ENCODE data around the gene YARS1. TPM values are rescaled to one million over a fixed set of nuclear protein-coding genes. Genes with fewer than 3 reads are reported as not detected.

Gene YARS1
- total and polyA plus RNA-seq, 2 of the 13 experiments (the other 11 are each of a cell fraction or from before 2014, with no cell fraction given), result 50.1 to 113 TPM

DNA sequence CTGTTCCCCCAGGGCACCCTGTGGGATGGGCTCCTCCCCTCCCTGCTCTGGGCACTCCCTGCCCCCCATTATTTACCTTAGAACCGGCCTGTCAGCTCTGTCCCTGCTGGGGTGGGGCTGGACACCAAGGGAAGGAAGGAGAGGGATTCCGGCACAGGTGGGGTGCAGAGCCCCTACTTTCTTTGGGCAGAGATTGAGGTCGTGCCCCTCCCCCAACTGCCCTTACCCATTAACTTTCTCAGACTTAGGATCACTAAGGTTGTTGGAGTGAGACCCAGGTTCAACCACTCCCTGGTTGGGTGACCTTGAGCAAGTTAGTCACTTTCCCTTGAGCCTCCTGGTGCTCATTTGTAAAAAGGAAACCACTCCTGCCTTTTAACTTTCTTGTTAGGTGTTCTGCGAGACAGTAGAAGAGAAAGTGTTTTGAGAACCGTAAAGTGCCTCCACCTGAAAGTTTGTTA is 57.6 kb downstream of the YARS1 start (continued):
- TF ChIP-seq, protein P1, sequence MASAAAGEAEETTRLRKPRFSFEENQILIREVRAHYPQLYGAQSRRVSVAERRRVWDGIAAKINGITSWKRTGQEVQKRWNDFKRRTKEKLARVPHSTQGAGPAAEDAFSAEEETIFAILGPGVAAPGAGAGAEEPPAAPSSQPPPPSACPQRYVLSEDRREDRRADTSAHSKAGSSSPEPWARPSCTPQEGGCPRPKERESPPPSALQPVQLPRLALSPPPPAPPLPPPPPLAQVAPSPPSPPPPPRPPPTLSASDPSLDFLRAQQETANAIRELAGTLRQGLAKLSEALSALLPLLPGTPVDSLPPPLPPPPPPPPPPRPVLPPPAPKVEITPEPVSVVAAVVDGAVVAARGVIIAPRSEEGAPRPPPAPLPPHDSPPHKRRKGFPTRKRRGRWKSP (CRISPR knock-in tag; IDR thresholded peaks at IDR 0.05), result no peak
- no peak for TF ChIP-seq RAD51 (IDR thresholded peaks at IDR 0.05; ENCODE audit: borderline replicate concordance)
- TF ChIP-seq FLYWCH1 (CRISPR knock-in tag; IDR thresholded peaks at IDR 0.05), result no peak
- no peak for TF ChIP-seq CBX5 (CRISPR knock-in tag; IDR thresholded peaks at IDR 0.05; ENCODE audit: borderline replicate concordance)
- TF ChIP-seq ZNF674 (CRISPR knock-in tag; IDR thresholded peaks at IDR 0.05; ENCODE audit: low read depth), result no peak
- no peak for TF ChIP-seq UBTF (CRISPR knock-in tag; IDR thresholded peaks at IDR 0.05)
- no peak for TF ChIP-seq ZBTB38 (CRISPR knock-in tag; IDR thresholded peaks at IDR 0.05)
- no peak for TF ChIP-seq ZBTB25 (CRISPR knock-in tag; IDR thresholded peaks at IDR 0.05)
- no peak for TF ChIP-seq ZNF225 (CRISPR knock-in tag; IDR thresholded peaks at IDR 0.05)
- TF ChIP-seq HNRNPUL1 (IDR thresholded peaks at IDR 0.05; ENCODE audit: low read depth, low read length), result no peak
- TF ChIP-seq TBX2 (CRISPR knock-in tag; IDR thresholded peaks at IDR 0.05; ENCODE audit: borderline replicate concordance), result peak; percentile 4; the same call in 1 of the 2 replicates
- no peak for TF ChIP-seq MTA3 (CRISPR knock-in tag; IDR thresholded peaks at IDR 0.05)
- TF ChIP-seq ZNF180 (CRISPR knock-in tag; IDR thresholded peaks at IDR 0.05; ENCODE audit: borderline replicate concordance, low read depth), result no peak
- no peak for TF ChIP-seq YY1 (IDR thresholded peaks at IDR 0.05; ENCODE audit: insufficient read depth, insufficient replicate concordance, low read depth, low read length)
- TF ChIP-seq, protein P2, sequence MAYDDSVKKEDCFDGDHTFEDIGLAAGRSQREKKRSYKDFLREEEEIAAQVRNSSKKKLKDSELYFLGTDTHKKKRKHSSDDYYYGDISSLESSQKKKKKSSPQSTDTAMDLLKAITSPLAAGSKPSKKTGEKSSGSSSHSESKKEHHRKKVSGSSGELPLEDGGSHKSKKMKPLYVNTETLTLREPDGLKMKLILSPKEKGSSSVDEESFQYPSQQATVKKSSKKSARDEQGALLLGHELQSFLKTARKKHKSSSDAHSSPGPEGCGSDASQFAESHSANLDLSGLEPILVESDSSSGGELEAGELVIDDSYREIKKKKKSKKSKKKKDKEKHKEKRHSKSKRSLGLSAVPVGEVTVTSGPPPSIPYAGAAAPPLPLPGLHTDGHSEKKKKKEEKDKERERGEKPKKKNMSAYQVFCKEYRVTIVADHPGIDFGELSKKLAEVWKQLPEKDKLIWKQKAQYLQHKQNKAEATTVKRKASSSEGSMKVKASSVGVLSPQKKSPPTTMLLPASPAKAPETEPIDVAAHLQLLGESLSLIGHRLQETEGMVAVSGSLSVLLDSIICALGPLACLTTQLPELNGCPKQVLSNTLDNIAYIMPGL (CRISPR knock-in tag; IDR thresholded peaks at IDR 0.05; ENCODE audit: borderline replicate concordance in 1 of 2, low read depth in 1 of 2), result no peak
- 0 out of 2 replicates have a peak, but pooled peaks have one; percentile 3 for TF ChIP-seq BCL6 (CRISPR knock-in tag; IDR thresholded peaks at IDR 0.05)
- no peak for TF ChIP-seq ZNF605 (CRISPR knock-in tag; IDR thresholded peaks at IDR 0.05)
- TF ChIP-seq CHD2 (IDR thresholded peaks at IDR 0.05; ENCODE audit: low read depth, low read length), result no peak
- TF ChIP-seq RORA (CRISPR knock-in tag; IDR thresholded peaks at IDR 0.05), result no peak
- TF ChIP-seq KDM3A (CRISPR knock-in tag; IDR thresholded peaks at IDR 0.05; ENCODE audit: low read depth), result no peak
- peak; percentile 7; the same call in 1 of the 2 replicates for TF ChIP-seq MAX (IDR thresholded peaks at IDR 0.05)
- TF ChIP-seq MTF2 (CRISPR knock-in tag; IDR thresholded peaks at IDR 0.05; ENCODE audit: borderline replicate concordance), result no peak
- TF ChIP-seq ZBTB7A (CRISPR knock-in tag; IDR thresholded peaks at IDR 0.05), result no peak
- no peak for TF ChIP-seq HMG20B (CRISPR knock-in tag; conservative IDR thresholded peaks at IDR 0.05)
- TF ChIP-seq YEATS2 (CRISPR knock-in tag; IDR thresholded peaks at IDR 0.05; ENCODE audit: borderline replicate concordance), result no peak
- TF ChIP-seq ZIK1 (CRISPR knock-in tag; IDR thresholded peaks at IDR 0.05; ENCODE audit: borderline replicate concordance, low read depth), result no peak

Measured in HepG2 (cell line).